Amniotic stem cell (primary cell): ENCODE data around the gene MT1B.
"Not testable (repeated sequence)": the region's sequence is repeated elsewhere in the genome, so short reads cannot be mapped to it uniquely, and the experiment has no call there.

Source experiments
- DNase-seq: peaks from one replicate; lab custom pipeline; 2025; lab: John Stamatoyannopoulos, UW

Gene MT1B

DNA sequence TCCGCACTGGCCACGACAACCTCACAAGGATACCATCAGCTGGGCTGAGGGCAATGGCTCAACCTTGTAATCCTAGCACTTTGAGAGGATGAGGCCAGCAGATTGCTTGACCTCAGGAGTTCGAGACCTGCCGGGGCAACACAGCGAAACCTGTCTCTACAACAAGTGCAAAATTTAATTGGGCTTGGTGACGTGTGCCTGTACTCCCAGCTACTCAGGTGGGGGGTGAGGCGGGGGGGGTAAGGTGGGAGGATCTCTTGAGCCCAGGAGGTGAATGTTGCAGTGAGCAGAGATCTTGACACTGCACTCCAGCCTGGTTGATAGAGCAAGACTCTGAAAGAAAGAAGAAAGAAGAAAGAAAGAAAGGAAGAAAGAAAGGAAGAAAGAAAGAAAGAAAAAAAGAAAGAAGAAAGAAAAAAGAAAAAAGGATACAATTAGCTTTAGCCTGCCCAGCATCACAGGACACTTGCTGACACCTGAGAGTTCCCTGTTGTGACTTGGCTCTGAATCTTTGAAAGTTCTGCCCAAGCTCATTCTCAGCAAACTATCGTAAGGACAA, 31.3 kb upstream of the MT1B start:
- no peak for DNase-seq

DNA sequence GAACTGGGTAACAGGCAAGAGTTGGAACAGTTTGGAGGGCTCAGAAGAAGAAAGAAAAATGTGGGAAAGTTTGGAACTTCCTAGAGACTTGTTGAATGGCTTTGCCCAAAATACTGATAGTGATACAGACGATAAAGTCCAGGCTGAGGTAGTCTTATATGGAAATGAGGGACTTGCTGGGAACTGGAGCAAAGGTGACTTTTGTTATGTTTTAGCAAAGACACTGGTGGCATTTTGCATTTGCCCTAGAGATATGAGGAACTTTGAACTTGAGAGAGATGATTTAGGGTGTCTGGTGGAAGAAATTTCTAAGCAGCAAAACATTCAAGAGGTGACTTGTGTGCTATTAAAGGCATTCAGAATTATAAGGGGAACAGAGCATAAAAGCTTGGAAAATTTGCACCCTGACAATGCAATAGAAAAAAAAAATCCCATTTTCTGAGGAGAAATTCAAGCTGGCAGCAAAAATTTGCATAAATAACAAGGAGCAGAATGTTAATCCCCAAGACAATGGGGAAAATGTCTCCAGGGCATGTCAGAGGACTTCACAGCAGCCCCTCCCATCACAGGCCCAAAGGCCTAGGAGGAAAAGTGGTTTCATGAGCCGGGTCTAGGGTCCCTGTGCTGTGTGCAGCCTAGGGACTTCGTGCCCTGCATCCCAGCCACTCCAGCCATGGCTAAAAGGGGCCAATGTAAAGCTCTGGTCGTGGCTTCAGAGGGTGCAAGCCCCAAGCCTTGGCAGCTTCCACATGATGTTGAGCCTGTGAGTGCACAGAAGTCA, 29.8 kb upstream of the MT1B start:
- DNase-seq = not testable (repeated sequence)

DNA sequence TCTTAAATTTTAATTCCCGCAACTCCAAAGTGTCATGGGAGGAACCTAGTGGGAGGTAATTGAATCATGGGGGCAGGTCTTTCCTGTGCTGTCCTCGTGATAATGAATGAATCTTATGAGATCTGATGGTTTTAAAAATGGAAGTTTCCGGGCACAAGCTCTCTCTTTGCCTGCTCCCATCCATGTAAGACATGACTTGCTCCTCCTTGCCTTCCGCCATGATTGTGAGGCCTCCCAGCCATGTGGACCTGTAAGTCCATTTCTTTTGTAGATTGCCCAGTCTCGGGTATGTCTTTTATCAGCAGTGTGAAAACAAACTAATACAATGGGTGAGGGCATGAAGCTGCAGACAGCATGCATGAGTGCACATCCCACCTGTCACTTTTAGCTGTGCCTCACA, 28.5 kb upstream of the MT1B start:
- not testable (repeated sequence) for DNase-seq

DNA sequence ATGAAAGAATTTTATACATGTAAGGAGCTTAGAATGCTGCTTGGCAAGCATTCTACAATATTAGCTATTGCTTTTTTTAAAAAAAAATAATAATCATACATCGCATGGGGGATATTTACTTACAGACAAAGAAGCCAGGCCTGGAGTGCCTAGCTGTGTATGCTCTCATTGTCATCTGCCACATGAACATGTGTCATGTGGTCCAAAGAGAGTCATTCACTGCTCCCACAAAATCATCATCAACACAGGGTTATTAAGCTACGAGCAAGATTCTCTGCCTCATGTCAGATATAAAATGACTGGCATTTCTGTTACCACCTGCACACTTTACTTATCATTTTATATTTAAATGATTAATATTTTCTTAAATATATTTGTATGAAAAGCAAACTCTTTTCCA, 28.0 kb upstream of the MT1B start:
- DNase-seq = no peak

DNA sequence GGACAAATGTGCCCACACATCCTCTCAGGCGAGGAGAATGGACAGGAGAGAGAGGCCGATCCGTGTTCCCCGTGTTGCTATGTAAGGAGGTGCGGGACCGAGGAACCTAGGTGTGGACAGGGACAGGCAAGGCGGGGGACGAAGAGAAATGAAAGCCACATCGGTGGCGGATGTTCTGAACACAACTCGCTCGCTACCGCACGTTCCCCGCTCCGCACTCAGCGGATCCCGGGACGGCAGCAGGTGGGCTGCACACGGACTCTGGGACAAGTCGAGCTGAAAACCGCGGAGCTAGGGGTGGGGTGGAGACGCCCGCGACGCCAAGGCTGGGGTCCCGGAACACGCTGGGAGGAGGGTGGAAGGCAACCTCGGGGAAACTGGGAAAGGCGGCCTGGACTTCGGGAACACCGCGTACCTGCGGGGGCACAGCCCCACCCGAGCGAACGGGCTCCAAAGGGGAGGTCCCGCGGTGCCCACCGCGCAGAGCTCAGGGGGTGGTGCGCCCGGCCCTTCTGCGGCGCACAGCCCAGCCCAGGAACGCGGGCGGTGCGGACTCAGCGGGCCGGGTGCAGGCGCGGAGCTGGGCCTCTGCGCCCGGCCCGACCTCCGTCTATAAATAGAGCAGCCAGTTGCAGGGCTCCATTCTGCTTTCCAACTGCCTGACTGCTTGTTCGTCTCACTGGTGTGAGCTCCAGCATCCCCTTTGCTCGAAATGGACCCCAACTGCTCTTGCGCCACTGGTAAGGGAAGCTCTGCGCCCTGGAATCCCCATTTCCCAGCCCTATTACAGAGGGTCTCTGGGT, 26.3 kb upstream of the MT1B start, which contains the start of gene MT1E:
MT1E (plus strand) TSS at position 642 of the 803 bp plus-strand sequence; CDS start at position 713, 71 bp downstream.
- no peak for DNase-seq

DNA sequence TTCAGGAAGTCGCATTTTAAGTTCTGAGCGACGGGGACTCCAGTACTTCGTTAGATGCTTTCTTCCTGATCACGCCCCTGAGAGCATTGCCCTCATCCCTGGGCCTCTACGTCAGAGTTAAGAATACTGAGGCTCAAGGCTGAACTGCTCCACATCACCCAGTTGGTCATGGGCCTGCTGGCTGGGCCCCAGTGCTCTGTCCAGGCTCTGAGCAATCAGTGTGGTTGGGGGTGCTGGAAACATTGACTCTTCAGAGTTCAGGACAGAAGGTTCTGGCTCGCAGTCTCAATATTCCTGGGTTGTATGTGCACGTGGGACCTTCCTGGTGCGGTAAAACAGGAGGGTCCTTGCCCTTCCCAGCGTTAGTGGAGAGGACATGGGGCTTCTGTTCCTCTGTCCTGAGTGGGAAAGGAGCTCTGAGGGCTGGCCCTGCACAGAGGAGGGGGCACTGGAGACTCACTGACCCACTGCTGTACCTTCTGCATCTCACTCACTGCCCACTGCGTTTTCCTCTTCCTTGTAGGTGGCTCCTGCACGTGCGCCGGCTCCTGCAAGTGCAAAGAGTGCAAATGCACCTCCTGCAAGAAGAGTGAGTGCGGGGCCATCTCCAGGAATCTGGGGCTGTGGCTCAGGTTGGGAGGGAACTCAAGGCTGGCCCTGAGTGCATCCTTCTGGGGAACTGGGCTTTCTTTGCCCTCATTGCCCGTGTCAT, 25.6 kb upstream of the MT1B start:
- DNase-seq = no peak

DNA sequence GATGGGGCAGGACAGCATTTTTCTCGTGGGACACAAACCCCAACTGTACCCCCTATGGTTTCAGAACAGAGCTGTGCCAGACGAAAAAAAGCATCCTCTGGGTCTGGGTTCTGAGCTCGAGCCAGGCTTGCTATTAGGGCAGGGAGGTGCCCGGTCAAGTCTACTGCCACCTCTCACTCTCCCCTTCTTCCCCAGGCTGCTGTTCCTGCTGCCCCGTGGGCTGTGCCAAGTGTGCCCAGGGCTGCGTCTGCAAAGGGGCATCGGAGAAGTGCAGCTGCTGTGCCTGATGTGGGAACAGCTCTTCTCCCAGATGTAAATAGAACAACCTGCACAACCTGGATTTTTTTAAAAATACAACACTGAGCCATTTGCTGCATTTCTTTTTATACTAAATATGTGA, 25.0 kb upstream of the MT1B start:
- DNase-seq = no peak

DNA sequence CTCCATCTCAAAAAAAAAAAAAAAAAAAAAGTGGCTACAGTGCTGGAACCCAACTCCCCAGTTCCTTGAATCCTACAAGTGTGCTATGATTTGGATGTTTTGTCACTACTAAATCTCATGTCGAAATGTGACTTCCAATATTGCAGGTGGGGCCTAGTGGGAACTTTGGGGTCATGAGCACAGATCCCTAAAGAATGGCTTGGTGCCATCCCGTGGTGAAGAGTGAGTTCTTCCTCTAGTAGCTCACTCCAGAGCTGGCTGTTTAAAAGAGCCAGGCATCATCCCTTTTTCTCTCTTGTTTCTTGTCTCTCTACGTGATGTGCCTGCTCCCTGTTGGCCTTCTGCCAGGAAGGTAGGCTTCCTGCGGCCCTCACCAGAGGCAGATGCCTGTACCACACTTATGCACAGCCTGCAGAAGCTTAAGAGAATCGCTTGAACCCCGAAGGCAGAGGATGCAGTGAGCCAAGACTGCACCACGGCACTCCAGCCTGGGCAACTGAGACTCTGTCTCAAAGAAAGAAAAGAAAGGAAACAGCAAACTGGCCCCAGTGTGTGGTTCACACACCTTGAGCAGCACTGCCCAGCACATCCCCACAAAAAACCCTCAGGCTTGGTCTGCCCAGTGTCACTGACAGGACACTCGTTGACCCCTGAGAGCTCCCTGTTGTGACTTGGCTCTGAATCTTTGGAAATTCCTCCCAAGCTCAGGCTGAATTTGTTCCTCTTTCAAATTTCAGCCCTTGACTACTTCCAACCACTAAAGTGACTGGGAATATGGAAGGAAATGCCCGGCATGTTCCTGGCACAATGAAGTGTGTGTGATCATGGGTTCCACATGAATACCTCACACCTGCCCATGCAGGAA, 23.0 kb upstream of the MT1B start:
- DNase-seq = no peak

DNA sequence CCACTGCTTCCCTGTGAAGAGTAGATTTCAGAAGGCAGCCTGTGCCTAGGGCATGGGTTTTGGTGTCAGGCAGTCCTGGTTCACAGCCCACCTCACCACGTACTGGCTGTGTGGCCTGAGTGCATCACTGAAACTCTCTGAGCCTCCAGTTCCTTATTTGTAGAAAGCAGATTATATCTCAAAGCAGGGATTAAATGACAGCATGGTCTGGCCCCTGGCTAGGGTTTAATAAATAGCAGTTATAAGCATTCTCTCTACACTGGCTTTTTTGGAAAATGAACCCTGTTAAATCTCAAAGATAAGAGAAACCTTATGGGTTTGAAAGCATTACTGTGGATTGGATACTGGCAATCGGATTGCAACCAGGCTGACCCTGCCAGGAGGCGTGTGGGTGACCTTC, 22.2 kb upstream of the MT1B start:
- no peak for DNase-seq

DNA sequence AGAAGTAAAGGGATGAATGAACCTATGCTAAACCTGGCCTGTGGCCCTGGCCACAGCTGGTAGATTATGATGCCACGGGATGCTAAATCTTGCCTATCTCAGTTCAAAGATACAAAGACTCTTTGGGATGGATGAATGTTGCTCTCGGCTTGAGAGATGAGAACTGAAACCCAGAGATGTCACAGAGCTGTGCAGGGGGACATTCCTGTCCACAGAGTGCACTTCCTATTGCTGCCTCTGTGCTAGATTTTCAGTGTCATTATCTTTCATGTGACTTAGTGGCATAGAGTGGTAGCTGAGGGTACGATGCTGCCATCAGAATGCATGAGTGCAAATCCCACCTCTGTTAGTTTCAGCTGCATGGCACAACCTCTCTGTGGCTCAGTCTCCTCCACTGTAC, 21.6 kb upstream of the MT1B start:
- DNase-seq = no peak

DNA sequence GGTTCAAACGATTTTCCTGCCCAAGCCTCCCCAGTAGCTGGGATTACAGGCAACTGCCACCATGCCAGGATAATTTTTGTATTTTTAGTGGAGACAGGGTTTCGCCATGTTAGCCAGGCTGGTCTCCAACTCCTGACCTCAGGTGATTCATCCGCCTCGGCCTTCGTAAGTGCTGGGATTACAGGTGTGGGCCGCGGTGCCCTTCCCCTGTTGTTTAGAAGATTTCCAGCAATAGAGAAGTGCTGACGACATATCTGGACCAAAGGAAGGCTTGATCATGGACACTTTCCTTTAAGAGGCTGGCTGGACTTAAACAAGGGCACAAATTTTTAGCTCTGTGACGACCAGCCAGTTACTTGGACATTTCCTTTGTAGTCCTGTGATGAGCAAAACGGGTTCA, 20.5 kb upstream of the MT1B start:
- no peak for DNase-seq

DNA sequence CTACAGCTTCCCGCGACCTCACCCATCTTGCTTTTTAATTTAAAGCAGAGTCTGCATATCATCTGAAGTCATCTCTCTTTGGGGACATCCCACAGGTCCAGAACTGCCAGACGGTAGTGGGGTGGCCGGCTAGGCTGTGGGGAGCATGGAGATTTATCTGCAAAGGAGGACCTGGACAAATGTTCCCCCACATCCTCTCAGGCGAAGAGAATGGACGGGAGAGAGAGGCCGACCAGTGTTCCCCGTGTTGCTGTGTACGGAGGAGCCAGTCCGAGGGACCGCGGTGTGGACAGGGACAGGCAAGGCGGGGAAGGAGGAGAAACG, 19.9 kb upstream of the MT1B start:
- DNase-seq = no peak

DNA sequence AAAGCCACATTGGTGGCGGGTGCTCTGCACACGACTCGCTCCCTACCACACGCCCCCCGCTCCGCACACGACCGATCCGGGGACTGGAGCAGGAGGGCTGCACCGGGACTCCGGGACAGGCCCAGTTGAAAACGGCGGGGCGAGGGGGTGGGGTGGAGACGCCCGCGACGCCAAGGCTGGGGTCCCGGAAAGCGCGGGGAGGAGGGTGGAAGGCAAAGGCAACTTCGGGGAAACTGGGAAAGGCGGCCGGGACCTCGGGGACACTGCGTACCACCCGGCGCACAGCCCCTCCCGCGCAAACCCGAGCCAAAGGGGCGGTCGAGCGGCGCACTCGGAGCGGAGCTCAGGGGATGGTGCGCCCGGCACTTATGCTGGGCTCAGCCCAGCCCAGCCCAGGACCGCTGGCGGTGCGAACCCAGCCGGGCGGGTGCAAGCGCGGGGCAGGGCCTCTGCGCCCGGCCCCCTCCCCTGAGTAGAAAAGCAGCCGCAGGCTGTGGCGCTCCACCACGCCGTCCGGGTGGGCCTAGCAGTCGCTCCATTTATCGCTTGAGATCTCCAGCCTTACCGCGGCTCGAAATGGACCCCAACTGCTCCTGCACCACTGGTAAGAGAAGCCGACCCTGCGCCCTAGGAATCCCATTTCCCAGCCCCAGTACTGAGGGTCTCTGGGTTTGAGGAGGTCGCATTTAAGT, 19.4 kb upstream of the MT1B start, which contains the start of gene MT1M:
MT1M (plus strand) TSS at position 504 of the 692 bp plus-strand sequence; CDS start at position 577, 73 bp downstream.
- no peak for DNase-seq

DNA sequence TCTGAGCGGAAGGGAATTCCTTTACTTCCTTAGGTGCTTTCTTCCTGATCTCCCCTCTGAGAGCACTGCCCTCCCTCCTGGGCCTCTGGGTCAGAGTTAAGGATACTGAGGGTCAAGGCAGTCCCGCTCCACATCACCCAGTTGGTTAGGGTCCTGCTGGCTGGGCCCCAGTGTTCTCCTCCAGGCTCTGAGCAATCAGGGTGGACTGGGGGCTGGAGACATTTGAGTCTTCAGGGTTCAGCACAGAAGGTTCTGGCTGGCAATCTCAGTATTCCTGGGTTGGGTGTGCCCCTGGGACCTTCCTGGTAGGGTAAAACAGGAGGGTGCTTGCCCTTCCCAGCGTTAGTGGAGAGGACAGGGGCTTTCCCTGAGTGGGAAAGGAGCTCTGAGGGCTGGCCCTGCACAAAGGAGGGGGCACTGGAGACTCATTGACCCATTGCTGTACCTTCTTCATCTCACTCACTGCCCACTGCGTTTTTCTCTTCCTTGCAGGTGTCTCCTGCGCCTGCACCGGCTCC, 18.8 kb upstream of the MT1B start:
- DNase-seq = no peak

DNA sequence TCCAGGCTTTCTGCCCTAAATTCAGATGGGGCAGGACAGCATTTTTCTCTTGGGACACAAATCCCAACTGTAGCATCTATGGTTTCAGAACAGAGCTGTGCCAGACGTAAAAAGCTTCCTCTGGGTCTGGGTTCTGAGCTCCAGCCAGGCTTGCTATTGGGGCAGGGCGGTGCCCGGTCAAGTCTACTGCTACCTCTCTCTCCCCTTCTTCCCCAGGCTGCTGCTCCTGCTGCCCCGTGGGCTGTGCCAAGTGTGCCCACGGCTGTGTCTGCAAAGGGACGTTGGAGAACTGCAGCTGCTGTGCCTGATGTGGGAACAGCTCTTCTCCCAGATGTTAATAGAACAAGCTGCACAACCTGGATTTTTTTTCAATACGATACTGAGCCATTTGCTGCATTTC, 18.2 kb upstream of the MT1B start:
- DNase-seq = no peak

DNA sequence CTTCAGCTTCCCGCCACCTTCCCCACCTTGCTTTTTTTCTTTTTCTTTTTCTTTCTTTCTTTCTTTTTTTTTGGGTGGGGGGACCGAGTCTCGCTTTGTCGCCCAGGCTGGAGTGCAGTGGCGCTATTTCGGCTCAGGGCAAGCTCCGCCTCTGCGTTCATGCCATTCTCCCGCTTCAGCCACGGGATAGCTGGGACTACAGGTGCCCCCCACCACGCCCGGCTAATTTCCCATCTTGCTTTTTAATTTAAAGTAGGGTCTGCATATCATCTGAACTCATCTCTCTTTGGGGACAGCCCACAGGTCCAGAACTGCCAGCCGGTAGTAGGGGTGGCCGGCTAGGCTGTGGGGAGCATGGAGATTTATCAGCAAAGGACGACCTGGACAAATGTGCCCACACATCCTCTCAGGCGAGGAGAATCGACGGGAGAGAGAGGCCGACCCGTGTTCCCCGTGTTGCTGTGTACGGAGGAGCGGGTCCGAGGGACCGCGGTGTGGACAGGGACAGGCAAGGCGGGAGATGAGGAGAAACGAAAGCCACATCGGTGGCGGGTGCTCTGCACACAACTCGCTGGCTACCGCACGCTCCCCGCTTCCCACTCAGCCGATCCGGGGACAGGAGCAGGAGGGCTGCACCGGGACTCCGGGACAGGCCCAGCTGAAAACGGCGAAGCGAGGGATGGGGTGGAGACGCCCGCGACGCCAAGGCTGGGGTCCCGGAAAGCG, 16.8 kb upstream of the MT1B start:
- no peak for DNase-seq

DNA sequence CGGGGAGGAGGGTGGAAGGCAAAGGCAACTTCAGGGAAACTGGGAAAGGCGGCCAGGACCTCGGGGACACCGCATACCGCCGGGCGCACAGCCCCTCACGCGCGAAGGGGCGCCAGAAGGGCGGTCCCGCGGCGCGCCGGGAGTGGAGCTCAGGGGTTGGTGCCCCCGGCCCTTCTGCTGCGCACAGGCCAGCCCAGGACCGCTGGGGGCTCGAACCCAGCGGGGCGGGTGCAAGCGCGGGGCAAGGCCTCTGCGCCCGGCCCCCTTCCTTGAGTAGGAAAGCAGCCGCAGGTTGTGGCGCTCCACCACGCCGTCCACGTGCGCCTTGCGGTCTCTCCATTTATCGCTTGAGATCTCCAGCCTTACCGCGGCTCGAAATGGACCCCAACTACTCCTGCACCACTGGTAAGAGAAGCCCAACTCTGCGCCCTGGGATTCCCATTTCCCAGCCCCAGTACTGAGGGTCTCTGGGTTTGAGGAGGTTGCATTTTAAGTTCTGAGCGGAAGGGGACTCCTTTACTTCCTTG, 16.2 kb upstream of the MT1B start:
- DNase-seq = no peak

DNA sequence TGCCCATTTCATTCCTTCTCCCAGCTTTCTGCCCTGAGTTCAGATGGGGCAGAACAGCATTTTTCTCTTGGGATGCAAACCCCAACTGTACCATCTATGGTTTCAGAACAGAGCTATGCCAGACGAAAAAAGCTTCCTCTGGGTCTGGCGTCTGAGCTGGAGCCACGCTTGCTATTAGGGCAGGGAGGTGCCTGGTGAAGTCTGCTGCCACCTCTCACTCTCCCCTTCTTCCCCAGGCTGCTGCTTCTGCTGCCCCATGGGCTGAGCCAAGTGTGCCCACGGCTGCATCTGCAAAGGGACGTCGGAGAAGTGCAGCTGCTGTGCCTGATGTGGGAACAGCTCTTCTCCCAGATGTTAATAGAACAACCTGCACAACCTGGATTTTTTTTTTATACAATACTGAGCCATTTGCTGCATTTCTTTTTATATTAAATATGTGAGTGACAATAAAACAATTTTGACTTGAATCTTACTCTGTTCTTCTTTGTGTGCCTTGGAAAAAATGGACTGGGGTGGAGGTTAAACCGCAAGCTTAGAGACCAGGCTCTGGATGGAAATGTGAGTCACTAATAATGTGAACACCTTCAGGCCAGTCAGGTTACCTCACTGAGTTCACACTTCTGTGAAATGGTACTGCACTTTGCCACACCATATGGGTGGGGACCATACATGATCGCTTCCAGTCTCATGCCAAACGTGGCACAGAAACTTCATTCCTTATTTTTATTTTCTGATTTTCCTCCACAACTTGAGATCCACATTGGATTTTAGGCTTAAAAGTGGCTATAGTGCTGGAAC, 14.9 kb upstream of the MT1B start:
- DNase-seq = no peak
